HEK293 (cell line): ENCODE results near the gene KLHDC10.

Experiments used
- CTCF ChIA-PET: fragments of 350-600 bp; formaldehyde crosslinking; extraction: SDS; loops from one replicate; lab custom pipeline; 2021; ENCODE audit warnings: antibody characterized with exemption; lab: Yijun Ruan, JAX
- POLR2A ChIA-PET: fragments of 300-600 bp; formaldehyde crosslinking; extraction: SDS; loops from one replicate; lab custom pipeline; 2020; ENCODE audit warnings: antibody characterized with exemption, inconsistent platforms; lab: Yijun Ruan, JAX
- H3K27ac ChIP-seq: fragments of 200-500 bp; sonication (Bioruptor generic); 2 replicates; pipeline ENCODE4 v1.5.1; 2014; ENCODE audit warnings: low read depth, low read length, control low read depth, inconsistent platforms; ENCODE audit errors: extremely low read depth
- H3K36me3 ChIP-seq, 2 experiments: fragments of 200-500 bp in 1 of 2; sonication (Bioruptor generic) in 1 of 2; 1 replicate in 1 of 2; 2 replicates in 1 of 2; pipeline ENCODE4 v1.5.1; 2014 to 2017; ENCODE audit warnings: inconsistent platforms in 2 of 2, low read length in 2 of 2; ENCODE audit not compliant: control insufficient read depth in 2 of 2, insufficient read depth in 1 of 2
- H3K4me1 ChIP-seq: fragments of 200-500 bp; sonication (Bioruptor generic); 2 replicates; pipeline ENCODE4 v1.5.1; 2014; ENCODE audit warnings: mild to moderate bottlenecking, low read length, inconsistent platforms; ENCODE audit not compliant: control insufficient read depth, insufficient read depth
- H3K4me3 ChIP-seq: 2 replicates; pipeline ENCODE4 v1.5.1; 2011; ENCODE audit warnings: low read depth, mild to moderate bottlenecking, control low read depth, low read length, moderate library complexity
- H3K9me3 ChIP-seq: fragments of 200-500 bp; sonication (Bioruptor generic); 2 replicates; pipeline ENCODE4 v1.5.1; 2014; ENCODE audit warnings: low read depth, low read length, inconsistent platforms; ENCODE audit not compliant: control insufficient read depth, insufficient read depth
- KLF7 ChIP-seq: fragments of 450-650 bp; formaldehyde crosslinking; IDR thresholded peaks from 2 replicates; pipeline ENCODE4 v1.5.1; 2016; ENCODE audit warnings: missing biosample characterization, missing genetic modification characterization, borderline replicate concordance
- OSR2 ChIP-seq: fragments of 450-650 bp; formaldehyde crosslinking; IDR thresholded peaks from 2 replicates; pipeline ENCODE4 v1.5.1; 2016; ENCODE audit warnings: missing biosample characterization, missing genetic modification characterization
- OVOL3 ChIP-seq: fragments of 450-650 bp; formaldehyde crosslinking; IDR thresholded peaks from 2 replicates; pipeline ENCODE4 v1.5.1; 2016; ENCODE audit warnings: missing biosample characterization, missing genetic modification characterization
- TCF7L2 ChIP-seq: IDR thresholded peaks from 2 replicates; pipeline ENCODE4 v1.6.1; 2011; ENCODE audit warnings: low read depth, mild to moderate bottlenecking, inconsistent platforms, low read length, moderate library complexity, borderline replicate concordance
- ZBTB21 ChIP-seq: fragments of 450-650 bp; formaldehyde crosslinking; IDR thresholded peaks from 2 replicates; pipeline ENCODE4 v1.5.1; 2017; ENCODE audit warnings: missing biosample characterization, missing genetic modification characterization
- ZBTB48 ChIP-seq: fragments of 450-650 bp; formaldehyde crosslinking; IDR thresholded peaks from 2 replicates; pipeline ENCODE4 v1.5.1; 2016; ENCODE audit warnings: missing biosample characterization, missing genetic modification characterization
- ZBTB49 ChIP-seq: fragments of 450-650 bp; formaldehyde crosslinking; IDR thresholded peaks from 2 replicates; pipeline ENCODE4 v1.5.1; 2016; ENCODE audit warnings: missing biosample characterization, missing genetic modification characterization, low read depth
- ZBTB8A ChIP-seq: fragments of 450-650 bp; formaldehyde crosslinking; IDR thresholded peaks from 2 replicates; pipeline ENCODE4 v1.5.1; 2016; ENCODE audit warnings: missing biosample characterization, missing genetic modification characterization
- ZNF132 ChIP-seq: fragments of 450-650 bp; formaldehyde crosslinking; IDR thresholded peaks from 2 replicates; pipeline ENCODE4 v1.5.1; 2017; ENCODE audit warnings: missing biosample characterization, missing genetic modification characterization, borderline replicate concordance
- ZNF133 ChIP-seq: fragments of 450-650 bp; formaldehyde crosslinking; IDR thresholded peaks from 2 replicates; pipeline ENCODE4 v1.5.1; 2016; ENCODE audit warnings: missing biosample characterization, missing genetic modification characterization
- ZNF174 ChIP-seq: fragments of 450-650 bp; formaldehyde crosslinking; IDR thresholded peaks from 2 replicates; pipeline ENCODE4 v1.5.0; 2017; ENCODE audit warnings: missing biosample characterization, mild to moderate bottlenecking, missing genetic modification characterization
- ZNF18 ChIP-seq: fragments of 450-650 bp; formaldehyde crosslinking; IDR thresholded peaks from 2 replicates; pipeline ENCODE4 v1.5.1; 2016; ENCODE audit warnings: missing biosample characterization, missing genetic modification characterization
- ZNF2 ChIP-seq: fragments of 450-650 bp; formaldehyde crosslinking; IDR thresholded peaks from 2 replicates; pipeline ENCODE4 v1.5.1; 2016; ENCODE audit warnings: missing biosample characterization, missing genetic modification characterization
- ZNF214 ChIP-seq: fragments of 450-650 bp; formaldehyde crosslinking; IDR thresholded peaks from 2 replicates; pipeline ENCODE4 v1.5.1; 2017; ENCODE audit warnings: missing biosample characterization, mild to moderate bottlenecking, missing genetic modification characterization, borderline replicate concordance
- ZNF23 ChIP-seq: fragments of 450-650 bp; formaldehyde crosslinking; IDR thresholded peaks from 2 replicates; pipeline ENCODE4 v1.5.1; 2016; ENCODE audit warnings: missing biosample characterization, missing genetic modification characterization, borderline replicate concordance
- ZNF248 ChIP-seq: fragments of 450-650 bp; formaldehyde crosslinking; IDR thresholded peaks from 2 replicates; pipeline ENCODE4 v1.5.1; 2017; ENCODE audit warnings: missing biosample characterization, missing genetic modification characterization
- ZNF26 ChIP-seq: fragments of 450-650 bp; formaldehyde crosslinking; IDR thresholded peaks from 2 replicates; pipeline ENCODE4 v1.5.1; 2016; ENCODE audit warnings: missing biosample characterization, missing genetic modification characterization
- ZNF302 ChIP-seq: fragments of 450-650 bp; formaldehyde crosslinking; IDR thresholded peaks from 2 replicates; pipeline ENCODE4 v1.5.1; 2016; ENCODE audit warnings: missing biosample characterization, missing genetic modification characterization, low read depth
- ZNF335 ChIP-seq: fragments of 450-650 bp; formaldehyde crosslinking; conservative IDR thresholded peaks from 2 replicates; pipeline ENCODE4 v1.5.1; 2016; ENCODE audit warnings: missing biosample characterization, missing genetic modification characterization
- ZNF37A ChIP-seq: fragments of 450-650 bp; IDR thresholded peaks from 2 replicates; pipeline ENCODE4 v1.5.1; 2018; ENCODE audit warnings: missing biosample characterization, missing genetic modification characterization
- ZNF398 ChIP-seq: fragments of 450-650 bp; formaldehyde crosslinking; IDR thresholded peaks from 2 replicates; pipeline ENCODE4 v1.5.1; 2017; ENCODE audit warnings: missing biosample characterization, missing genetic modification characterization
- ZNF433 ChIP-seq: fragments of 450-650 bp; formaldehyde crosslinking; IDR thresholded peaks from 2 replicates; pipeline ENCODE4 v1.5.1; 2016; ENCODE audit warnings: missing biosample characterization, missing genetic modification characterization, low read depth
- ZNF48 ChIP-seq: fragments of 450-650 bp; formaldehyde crosslinking; IDR thresholded peaks from 2 replicates; pipeline ENCODE4 v1.5.1; 2016; ENCODE audit warnings: missing biosample characterization, missing genetic modification characterization
- ZNF544 ChIP-seq: fragments of 450-650 bp; formaldehyde crosslinking; IDR thresholded peaks from 2 replicates; pipeline ENCODE4 v1.5.0; 2017; ENCODE audit warnings: missing biosample characterization, missing genetic modification characterization
- ZNF560 ChIP-seq: fragments of 450-650 bp; formaldehyde crosslinking; IDR thresholded peaks from 2 replicates; pipeline ENCODE4 v1.5.1; 2017; ENCODE audit warnings: missing biosample characterization, missing genetic modification characterization, borderline replicate concordance
- ZNF596 ChIP-seq: fragments of 450-650 bp; IDR thresholded peaks from 2 replicates; pipeline ENCODE4 v1.5.0; 2018; ENCODE audit warnings: missing biosample characterization, mild to moderate bottlenecking, missing genetic modification characterization, moderate library complexity
- ZNF704 ChIP-seq: fragments of 450-650 bp; formaldehyde crosslinking; IDR thresholded peaks from 2 replicates; pipeline ENCODE4 v1.5.1; 2016; ENCODE audit warnings: missing biosample characterization, missing genetic modification characterization
- ZNF747 ChIP-seq: fragments of 450-650 bp; formaldehyde crosslinking; IDR thresholded peaks from 2 replicates; pipeline ENCODE4 v1.5.1; 2016; ENCODE audit warnings: missing biosample characterization, missing genetic modification characterization
- ZSCAN23 ChIP-seq: fragments of 450-650 bp; formaldehyde crosslinking; IDR thresholded peaks from 2 replicates; pipeline ENCODE4 v1.5.1; 2016; ENCODE audit warnings: missing biosample characterization, missing genetic modification characterization
- ZSCAN30 ChIP-seq: fragments of 450-650 bp; IDR thresholded peaks from 2 replicates; pipeline ENCODE4 v1.5.1; 2018; ENCODE audit warnings: missing biosample characterization, mild to moderate bottlenecking, missing genetic modification characterization, moderate library complexity

The KLHDC10 gene

GRCh38 chr7:130108809-130109208, 38.5 kb downstream of the KLHDC10 start:
- no peaks in the 10 kb centered on the region for H3K4me1 ChIP-seq
- POLR2A ChIA-PET: no interaction called here
- CTCF ChIA-PET: no interaction called here
- no peak overlapping the region for H3K4me3 ChIP-seq
- H3K36me3 ChIP-seq: no peaks in the 10 kb centered on the region
- no peaks in the 10 kb centered on the region for H3K9me3 ChIP-seq
- TF ChIP-seq ZSCAN30 (tag by site-specific recombination) (no peak), ZBTB49 (tag by site-specific recombination) (no peak), ZBTB21 (tag by site-specific recombination) (no peak), ZBTB48 (tag by site-specific recombination) (no peak), ZNF214 (tag by site-specific recombination) (no peak), ZNF302 (no peak), ZBTB8A (no peak), ZNF560 (tag by site-specific recombination) (no peak), ZNF704 (tag by site-specific recombination) (no peak), ZNF26 (tag by site-specific recombination) (no peak), ZNF23 (tag by site-specific recombination) (no peak), ZNF596 (tag by site-specific recombination) (no peak), ZNF248 (no peak), OSR2 (tag by site-specific recombination) (no peak), TCF7L2 (no peak), ZNF37A (tag by site-specific recombination) (no peak), ZNF544 (tag by site-specific recombination) (no peak)
- H3K27ac ChIP-seq: no peak overlapping the region

- Histone ChIP-seq H3K4me3 (no peak overlapping the region), H3K36me3 (no peaks in the 10 kb centered on the region), H3K27ac (no peak overlapping the region), H3K9me3 (no peaks in the 10 kb centered on the region), H3K4me1 (no peaks in the 10 kb centered on the region)
- CTCF ChIA-PET: interaction anchor here (1.0 to 1.2 kb wide), 3 partner anchors 15 to 646 kb away, joined by 3 to 5 read pairs (median 3); no protein-coding TSS in a partner anchor
- POLR2A ChIA-PET: no interaction called here
- TF ChIP-seq ZNF2 (tag by site-specific recombination) (no peak), ZNF18 (tag by site-specific recombination) (no peak), ZNF48 (tag by site-specific recombination) (no peak), ZNF747 (tag by site-specific recombination) (no peak), ZNF174 (no peak), ZSCAN23 (tag by site-specific recombination) (no peak), ZNF302 (no peak), KLF7 (no peak), ZNF335 (no peak), OVOL3 (tag by site-specific recombination) (no peak), ZNF133 (no peak), ZNF433 (tag by site-specific recombination) (no peak), ZNF132 (tag by site-specific recombination) (no peak), ZNF398 (no peak)
These were observed 41.8 kb downstream of the KLHDC10 start for GRCh38 chr7:130112093-130112492.
